HG03442 (cell line): ENCODE data around the gene CFAP73.

Experiments used
- ATAC-seq: cut with Tn5 transposase; IDR thresholded peaks from one replicate; pipeline ENCODE4 v1.9.1; 2021; ENCODE audit warnings: mild to moderate bottlenecking, moderate library complexity; ENCODE audit not compliant: unreplicated experiment

Gene CFAP73

DNA sequence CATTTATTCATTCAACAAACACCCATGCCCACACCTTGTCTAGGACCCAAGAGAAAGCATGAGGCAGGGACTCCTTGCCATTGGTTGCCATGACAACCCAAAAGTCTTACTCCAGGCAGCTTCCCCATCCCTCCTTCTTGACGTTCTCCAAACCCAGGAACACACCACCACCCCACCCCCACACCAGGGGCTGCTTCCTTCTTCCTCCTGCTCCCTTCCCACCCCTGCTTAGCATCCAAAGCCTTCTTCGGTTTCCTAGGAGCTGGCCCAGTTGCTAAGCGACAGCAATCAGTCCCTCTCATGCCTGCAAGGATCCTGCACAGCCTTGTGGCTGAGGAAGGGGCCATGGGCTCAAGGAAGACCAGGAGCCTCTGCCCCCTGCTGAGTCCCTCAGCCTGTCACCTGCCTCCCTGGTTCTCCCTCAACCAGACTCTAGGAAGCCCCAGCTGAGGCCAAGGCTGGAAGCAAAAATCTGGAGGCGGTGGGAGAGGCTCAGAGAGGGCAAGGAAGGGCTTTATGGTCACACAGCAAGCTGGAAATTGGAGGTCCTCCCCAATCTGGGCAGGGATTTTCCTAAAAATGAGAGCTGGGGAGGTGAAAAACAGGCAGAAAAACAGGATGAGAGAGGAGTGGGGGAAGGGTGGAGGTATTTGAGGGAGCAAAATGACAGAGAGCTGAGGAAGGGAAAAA is 29.4 kb upstream of the CFAP73 start:
- no peak for ATAC-seq

DNA sequence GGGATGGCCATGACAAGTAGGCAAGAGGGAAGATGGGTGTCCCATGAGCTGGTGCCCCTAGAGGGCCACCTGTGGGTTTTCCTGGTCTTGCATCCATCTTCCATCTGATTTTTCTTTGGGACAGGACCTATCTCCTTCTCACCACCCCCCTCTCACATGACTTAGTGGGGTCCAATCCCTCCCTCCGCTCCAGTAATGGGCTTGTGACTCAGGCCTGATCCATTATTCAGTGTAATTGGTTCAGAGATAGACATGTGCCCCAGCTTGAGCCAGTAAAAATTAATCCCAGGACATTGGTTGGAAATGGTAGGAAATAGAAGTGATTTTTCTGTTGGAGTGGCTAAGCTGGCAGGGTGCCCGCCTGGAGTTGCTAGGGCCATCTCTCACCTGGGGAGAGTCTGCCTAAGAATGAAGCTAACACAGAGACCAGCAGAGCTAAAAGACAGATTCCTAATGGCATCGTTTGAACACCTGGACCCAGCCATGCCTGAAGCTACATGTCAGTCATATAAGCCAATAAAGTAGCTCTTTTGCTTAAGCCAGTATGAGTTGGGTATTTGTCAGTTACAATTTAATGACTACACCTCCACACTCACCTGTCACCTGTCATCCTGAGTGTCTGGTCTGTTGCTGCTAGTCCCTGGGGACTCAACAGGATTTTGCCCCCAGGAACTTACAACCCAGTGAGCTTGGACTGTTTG is 28.7 kb upstream of the CFAP73 start:
- no peak for ATAC-seq

DNA sequence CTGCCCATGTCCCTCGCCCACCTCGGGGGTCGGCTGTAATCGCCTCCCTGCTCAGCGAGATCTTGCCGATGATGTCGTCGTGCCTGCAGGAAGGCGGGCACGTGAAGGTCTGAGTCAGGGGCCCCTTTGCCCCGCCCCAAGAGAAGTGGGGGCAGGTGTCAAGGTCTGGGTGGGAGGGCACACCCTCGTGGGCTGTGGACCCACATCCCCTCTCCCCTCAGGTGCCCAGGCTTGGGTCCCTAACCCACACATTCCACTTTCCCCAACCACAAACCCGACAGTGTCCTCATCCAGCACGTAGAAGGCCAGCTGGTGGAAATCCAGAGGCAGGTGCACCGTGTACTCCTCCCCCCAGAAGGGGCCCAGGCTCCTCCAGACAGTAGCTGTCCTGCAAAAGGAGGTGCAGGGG is 21.7 kb upstream of the CFAP73 start:
- ATAC-seq, result no peak

DNA sequence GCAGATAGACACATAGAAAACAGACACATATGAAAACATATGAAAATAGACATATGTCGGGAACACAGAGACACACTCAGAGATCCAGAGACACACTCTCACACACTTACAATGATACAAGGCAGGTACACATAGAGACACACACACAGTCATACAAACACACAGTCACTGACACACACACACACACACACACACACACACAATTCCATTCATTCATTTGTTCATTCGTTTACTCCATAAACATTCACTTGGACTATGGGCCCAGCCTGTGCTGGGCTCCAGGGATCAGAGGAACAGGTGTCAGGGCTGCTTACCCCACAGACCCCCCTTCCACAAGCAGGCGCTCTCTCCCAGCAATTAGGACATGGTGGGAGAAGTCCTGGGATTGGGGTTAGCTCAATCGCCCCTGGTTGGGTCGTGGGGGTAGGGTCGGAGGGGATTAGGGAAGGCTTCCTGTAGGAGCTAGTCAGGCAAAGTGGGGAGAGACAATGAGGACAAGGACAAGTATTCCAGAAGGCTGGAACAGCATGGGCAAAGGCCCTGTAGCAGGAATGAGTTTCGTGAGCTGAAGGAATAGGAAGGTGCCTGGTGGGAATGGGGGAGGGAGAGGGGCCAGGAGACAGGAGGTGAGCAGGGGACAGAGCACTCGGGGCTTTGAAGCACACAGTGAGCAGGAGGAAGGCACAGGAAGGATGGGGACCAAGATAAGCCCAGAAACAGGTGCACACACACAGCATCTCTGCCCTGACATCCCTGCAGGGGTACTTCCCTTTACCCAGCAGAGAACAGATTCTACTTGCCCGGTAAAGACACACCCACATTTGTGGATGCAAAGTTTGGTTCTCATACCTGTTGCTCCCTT is 20.5 kb upstream of the CFAP73 start:
- no peak for ATAC-seq

DNA sequence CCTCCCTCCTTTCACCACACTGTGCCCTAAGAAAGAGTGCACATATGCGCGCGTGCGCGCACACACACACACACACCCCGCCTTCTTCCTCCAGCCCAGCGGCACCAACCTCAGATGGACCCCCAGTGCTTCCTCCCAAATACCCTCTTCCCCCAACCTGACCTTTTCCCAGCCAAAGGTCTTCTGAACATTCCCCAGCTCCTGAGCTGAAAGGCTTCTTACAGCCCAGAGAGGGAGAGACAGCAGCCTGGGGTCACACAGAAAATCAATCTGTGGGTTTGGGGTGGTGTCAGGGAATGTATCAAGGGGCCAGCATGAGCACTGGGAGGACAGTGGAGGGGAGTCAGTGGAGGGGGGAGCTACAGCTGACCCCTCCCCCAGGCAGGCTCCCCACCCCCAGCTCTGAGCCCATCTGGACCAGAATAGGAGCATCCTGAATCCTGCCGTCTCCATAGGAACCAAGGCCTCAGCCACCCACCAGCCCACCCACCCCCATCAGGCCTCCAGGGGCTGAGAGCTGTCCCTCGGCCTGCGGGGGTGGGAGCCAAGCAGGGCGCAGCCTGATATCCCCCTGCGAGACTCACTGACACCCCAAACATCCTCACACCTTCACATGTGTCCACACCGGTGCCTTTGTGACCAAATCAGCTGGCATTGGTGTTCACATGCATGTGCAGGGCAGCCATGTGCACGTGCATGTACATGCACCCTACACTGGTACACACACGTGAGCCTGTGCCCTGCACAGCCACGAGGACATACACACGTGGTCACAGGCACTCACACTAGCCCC is 19.7 kb upstream of the CFAP73 start:
- ATAC-seq, result no peak

DNA sequence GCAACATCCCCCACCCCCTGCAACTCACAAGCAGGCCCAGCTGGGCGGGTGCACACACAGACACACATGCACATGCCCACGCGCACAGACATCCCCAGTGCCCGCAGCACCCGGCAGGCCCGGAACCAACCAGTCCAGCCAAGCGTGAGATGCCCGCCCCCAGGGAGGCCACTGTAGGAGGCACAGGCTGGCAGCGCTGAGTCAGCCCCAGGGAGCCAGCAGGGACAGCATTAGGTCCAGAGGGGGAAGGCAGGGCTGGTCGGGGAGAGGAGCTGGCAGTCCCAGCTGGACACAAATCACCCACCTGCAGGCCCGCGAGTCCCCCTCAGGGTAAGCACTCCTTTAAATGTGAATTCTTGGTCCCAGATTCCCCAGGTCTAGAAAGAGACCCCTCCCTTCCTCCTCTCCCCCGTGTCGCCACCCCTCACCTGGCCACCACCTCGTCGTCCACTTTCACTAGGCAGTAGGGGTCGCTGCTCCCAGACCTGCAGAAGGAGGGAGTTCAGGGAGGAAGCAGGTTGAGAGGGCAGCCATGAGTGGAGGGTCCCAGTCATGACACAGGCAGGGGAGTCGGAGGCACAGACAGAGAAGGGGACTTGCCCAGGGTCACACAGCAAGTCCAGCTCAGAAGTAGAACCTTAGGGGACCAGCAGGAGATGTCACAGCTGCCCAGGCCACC is 18.9 kb upstream of the CFAP73 start:
- no peak for ATAC-seq

DNA sequence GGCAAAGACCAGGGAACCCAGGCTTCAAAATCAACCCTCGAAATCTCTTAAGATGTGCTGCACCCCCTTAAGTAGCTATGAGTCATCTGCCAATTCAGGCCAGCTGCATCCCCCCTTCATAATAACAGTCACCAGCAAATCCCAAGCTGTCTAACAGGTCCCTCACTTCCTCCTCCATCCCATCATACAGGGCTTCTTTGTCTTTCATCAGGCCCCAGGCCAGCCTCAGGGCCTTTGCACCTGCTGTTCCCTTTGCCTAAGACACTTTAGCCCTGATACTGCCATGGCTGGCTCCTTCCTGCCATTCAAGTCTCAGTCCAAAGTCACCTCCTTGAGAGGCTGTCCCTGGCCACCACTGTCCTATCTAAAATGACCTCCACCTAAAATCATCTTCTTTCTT is 18.0 kb upstream of the CFAP73 start:
- no peak for ATAC-seq

DNA sequence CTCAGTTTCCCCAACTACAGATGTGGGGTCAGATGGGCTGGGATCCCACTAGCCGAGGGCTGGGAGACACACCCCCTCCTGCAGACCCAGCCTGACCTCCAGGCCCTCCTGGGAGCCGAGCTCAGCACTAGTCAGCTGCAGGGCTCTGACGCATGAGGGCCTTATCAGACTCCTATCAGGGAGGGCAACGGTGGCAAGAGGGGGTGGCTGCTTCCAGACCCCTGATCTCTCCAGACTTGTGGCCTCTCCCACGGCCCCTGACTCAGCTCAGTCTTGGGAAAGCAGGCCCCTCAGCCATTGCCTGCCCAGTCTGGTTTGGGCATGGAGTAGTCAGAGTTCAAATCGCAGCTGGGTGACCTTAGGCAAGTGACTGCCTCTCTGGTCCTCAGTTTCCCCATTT is 16.5 kb upstream of the CFAP73 start:
- no peak for ATAC-seq

DNA sequence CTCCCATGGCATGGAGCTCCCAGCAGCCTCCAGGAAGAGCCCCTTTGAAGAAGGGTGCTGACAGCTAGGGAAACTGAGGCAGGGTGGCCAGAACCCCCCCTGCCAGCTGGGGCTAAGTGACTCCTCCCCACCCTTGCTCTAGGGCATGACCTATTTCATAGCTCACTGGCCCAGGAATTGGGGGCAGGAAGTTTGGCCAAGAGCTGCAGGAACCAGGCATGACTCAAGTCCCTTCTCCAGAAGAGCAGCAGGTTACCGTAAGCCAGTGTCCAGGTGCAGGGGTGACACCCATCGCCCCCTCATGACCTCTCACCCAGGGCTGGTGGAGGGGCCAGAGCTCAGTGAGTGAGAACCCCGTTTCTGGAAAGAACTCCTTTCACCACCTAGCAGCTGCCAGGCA is 15.9 kb upstream of the CFAP73 start:
- no peak for ATAC-seq

DNA sequence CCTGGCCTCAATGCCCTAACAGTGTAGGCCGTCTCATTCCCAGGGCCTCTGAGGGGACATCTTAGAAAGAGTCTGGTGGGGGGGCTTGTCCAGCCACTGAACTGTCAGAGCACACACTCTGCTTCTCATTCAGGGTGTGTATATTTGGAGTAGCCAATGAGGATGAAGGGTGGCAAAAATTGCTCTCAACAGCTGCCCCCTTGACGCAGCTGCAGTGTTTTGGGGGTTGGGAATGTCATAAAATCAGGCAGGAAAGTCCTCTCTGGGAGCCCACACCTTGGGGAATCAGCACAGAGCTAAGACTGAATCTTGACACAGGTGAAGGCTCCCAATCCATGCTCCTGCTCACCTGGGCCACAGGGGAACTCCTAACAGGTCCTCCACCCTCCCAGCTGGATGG is 15.5 kb upstream of the CFAP73 start:
- no peak for ATAC-seq

DNA sequence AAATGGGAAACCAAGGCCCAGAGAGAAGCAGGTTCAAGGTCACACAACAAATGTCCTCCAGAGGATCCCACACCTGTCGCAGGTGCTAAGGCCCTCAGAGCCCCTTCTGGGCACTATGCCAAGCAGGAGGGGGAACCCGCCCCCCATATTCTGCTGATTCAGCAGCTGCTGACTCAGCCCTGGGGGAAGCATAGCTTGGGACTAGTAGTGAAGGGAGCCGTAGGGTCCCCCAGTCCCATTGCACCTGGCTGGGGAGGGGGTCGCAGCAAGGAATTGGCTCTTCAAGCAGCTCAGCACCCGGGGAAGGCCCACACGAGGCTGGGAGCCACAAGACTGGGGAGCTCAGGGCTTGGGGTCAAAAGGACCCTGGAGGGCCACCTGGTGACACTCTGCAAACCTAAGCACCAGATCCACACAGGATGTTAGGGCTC is 15.0 kb upstream of the CFAP73 start:
- ATAC-seq, result no peak

DNA sequence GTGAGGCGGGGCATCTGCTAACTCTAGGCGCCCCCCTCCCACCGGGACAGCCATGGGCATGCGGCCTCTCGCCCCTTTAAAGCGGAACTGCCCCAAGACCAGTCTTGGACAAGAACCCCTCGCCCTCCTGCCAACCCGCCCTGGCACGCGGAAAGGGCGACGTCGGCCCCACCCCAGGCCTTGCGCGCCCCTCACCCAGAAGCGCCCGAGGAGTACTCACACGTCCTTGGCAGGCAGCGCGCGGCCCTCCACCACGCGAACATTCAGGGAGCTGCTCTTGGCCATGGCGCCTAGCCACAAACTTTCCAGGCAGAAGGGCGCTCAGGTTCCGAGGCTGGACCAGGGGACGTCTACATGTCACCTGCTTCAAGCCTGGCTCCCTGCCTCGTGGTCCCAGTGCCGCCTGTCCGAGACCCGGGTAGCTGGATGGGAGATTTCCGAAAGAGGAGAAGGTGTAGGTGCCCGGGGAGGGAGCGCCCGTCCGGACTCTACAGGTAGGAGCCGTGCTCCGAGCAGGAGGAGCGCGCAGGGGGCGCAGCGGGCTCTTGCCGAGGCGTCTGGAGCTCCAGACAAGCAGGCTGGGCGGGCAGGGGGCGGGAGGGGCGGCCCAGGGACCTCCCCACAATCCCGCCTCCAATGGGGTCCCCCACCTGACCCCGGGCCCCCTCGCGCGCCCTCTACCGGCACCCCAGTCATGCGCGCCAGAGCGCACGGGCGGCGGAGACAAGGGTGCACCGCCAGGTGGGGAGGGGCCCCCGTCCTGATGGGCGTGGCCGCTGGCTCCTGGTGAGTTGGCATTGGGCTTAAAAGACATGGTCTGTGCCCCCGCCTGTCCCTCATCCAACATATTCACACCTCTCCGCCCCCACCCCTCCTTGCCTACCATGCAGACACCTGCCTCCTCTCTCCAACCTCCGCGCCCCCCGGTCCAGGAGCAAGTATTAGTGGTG is 14.1 kb upstream of the CFAP73 start, which contains the start of gene RASAL1:
TSS of gene RASAL1 (minus strand) at position 584 of the 950 bp plus-strand sequence. CDS start at position 285, 299 bp downstream.
- ATAC-seq, result no peak

DNA sequence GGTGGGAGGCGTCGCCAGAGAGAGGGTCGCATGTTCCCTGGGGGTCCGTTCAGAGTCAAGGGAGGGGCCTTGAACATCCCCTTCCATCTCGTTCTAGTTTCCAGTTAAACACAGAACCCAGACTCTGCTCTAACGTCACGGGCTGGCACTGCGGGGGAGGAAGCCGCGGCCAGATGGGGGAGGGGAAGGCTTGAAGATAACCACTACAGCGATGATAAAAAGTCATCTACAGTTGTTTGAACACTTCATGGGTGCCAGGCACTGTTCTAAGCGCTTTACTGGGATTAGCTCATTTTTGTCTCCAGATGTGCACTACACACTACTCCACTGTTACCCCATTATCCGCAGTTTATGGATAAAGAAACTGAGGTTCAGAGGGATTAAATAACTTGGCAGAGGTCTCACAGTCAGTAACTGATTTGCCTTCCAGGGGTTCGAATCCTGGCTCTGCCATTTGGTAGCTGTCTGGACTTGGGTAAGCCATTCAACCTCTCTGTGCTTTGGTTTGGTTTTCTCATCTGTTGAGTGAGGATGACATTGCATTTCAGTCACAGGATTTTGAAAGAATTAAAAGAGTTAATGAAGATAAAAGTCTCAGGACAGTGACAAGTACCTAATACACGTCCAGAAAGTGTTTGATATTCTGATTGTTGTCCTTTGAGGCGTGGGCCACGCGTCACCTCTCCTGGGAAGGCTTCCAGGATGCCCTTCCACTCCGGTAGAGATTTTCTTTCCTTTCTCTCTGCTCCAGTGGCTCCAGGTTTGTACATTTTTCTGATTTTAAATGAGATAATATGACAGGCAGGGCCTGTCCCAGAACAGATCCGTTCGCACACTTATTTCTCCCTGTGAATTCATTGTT is 13.2 kb upstream of the CFAP73 start:
- ATAC-seq, result no peak

DNA sequence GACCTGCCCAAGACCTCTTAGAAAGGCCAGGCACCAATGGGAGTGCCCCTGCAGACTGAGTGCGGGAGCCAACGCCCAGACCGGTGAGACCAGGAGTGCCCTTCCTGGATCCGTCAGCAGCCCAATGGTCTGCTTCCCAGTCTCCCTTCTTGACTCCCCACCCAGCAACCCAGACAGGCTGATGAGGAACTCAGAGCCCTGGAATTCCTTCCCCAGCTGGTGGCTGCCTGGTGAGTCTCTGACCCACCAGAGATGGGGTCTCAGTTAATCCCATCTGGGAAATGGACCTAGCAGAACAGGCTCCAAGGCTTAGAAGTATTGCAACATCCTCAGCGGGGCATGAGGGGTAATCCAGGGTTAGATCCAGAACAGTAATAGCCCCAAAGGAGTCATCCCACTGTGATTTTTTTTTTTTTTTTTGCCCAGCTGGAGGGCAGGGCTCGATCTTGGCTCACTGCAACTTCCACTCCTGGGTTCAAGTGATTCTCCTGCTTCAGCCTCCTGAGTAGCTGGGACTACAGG is 12.5 kb upstream of the CFAP73 start:
- no peak for ATAC-seq

DNA sequence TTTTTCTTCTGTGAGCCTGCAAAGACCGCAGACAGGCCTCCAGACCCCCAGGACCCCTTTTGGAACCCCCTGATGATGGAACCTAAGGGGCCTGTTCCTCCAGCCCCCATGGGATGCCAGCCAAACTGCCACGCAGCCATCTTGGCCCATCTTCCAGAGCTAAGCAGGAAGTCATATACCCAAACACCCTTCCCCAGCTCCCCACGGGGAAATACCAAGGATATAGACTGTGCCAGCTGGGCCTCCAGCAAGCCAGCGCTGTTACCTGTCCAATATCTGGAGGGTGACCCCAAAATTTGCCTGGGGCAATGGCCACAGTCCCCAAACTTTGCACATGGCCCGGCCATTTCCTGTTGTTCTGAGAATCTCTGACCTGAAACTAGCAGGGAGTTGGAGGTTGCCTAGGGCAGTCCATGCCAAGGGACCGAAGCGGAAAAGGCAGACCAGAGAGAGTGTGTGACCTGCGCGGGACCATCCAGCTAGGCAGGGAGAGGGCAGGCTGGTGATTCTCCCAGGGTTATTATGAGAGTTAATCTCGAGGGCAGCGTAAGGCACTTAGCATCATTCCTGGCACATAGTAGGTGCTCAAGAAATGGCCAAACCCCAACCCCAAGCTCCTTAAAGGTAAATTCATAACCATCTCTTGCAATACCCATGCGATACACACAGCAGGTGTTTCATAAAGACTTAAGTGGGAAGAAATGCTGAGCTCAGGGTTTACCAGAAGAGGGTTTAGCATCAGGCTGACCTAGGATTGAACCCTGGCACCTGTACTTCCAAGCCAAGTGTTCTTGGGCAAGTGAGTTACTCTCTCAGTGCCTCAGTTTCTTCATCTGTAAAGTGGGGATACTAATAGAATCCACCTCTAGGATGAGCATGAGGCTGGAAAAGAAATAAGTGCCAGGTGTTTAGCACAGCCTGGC is 11.4 kb upstream of the CFAP73 start:
- ATAC-seq, result no peak

DNA sequence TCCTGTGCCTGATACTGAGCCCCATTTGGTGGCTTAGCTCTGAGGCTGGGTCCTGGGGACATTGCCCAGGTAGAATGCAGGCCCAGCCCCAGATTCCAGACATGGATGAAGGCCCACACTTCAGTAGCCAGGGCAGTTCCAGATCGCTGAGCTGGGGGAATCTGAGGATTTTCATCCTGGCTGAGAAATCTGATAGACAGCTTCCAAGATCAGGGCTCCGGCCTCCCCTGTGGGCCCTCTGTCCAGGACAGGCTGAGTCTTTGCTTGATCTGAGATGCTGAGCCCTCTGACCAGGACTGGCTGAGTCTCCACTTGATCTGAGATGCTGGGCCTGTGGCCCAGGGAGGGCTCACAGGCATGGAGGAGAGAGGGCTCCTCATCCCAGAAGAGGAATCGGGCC is 10.7 kb upstream of the CFAP73 start:
- ATAC-seq, result no peak

DNA sequence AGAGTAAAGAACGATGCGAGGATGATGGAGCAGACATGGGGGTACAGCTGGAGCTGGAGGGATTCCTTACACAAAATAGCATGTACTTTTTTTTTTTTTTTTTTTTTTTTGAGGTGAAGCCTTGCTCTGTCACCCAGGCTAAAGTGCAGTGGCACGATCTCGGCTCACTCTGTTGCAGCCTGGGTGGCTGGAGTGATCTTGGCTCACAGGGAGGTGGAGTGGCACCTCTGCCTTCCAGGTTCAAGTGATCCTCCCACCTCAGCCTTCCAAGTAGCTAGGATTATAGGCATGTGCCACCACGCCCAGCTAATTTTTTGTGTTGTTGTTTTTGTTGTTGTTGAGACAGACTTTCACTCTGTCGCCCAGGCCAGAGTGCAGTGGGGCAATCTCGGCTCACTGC is 8.8 kb upstream of the CFAP73 start:
- ATAC-seq, result no peak
